OCI-LY7 (cell line): ENCODE results near the gene PIK3C2B. TPM values are rescaled to one million over a fixed set of nuclear protein-coding genes. Genes with fewer than 3 reads are reported as not detected.

Source experiments
- BruUV-seq: library from RNA; stranded (reverse); fragments of 400-500 nt; replicated peaks from 2 replicates; lab custom pipeline; 2021; lab: Mats Ljungman, UMichigan
- CTCF ChIA-PET: fragments of 300-600 bp; sonication (Branson Sonifier 250); formaldehyde crosslinking; loops from one replicate; lab custom pipeline; 2022; ENCODE audit warnings: antibody characterized with exemption; ENCODE audit not compliant: unreplicated experiment; lab: Charles Lee
- POLR2A ChIA-PET: fragments of 300-600 bp; sonication (Branson Sonifier 250); formaldehyde crosslinking; loops from one replicate; lab custom pipeline; 2022; ENCODE audit warnings: antibody characterized with exemption; lab: Charles Lee
- DNase-seq: peaks from one replicate; pipeline ENCODE4 v3.0.0-alpha.2; 2015; ENCODE audit warnings: low spot score
- H2AFZ ChIP-seq: fragments of 200-600 bp; sonication (generic), shearing (Covaris generic); 2 replicates; pipeline ENCODE4 v1.6.1; 2014; ENCODE audit warnings: mild to moderate bottlenecking, antibody characterized with exemption, low read length, moderate library complexity
- H3K27ac ChIP-seq: fragments of 200-600 bp; sonication (generic); 2 replicates; pipeline ENCODE4 v1.5.1; 2014; ENCODE audit warnings: mixed run types, low read depth, mild to moderate bottlenecking, moderate library complexity, low read length, inconsistent platforms; ENCODE audit not compliant: poor library complexity, severe bottlenecking
- H3K36me3 ChIP-seq: fragments of 200-600 bp; sonication (generic); 2 replicates; pipeline ENCODE4 v1.6.1; 2014; ENCODE audit warnings: mild to moderate bottlenecking, antibody characterized with exemption, low read length, moderate library complexity, mixed read lengths; ENCODE audit not compliant: insufficient read depth
- H3K4me1 ChIP-seq: fragments of 200-600 bp; sonication (generic); 2 replicates; pipeline ENCODE4 v1.5.1; 2014; ENCODE audit warnings: mild to moderate bottlenecking, low read length; ENCODE audit not compliant: insufficient read depth, poor library complexity, severe bottlenecking
- H3K4me2 ChIP-seq: fragments of 200-600 bp; sonication (generic); 2 replicates; pipeline ENCODE4 v1.6.1; 2014; ENCODE audit warnings: mild to moderate bottlenecking, low read length
- H3K4me3 ChIP-seq: fragments of 200-600 bp; sonication (generic); 2 replicates; pipeline ENCODE4 v1.5.1; 2014; ENCODE audit warnings: mild to moderate bottlenecking, low read depth, low read length; ENCODE audit not compliant: poor library complexity, severe bottlenecking
- H3K79me2 ChIP-seq: fragments of 200-600 bp; sonication (generic); 2 replicates; pipeline ENCODE4 v1.6.1; 2016; ENCODE audit warnings: low read depth, mild to moderate bottlenecking, low read length, moderate library complexity, mixed read lengths; ENCODE audit not compliant: insufficient read depth
- H3K9me2 ChIP-seq: fragments of 200-600 bp; sonication (generic); 2 replicates; pipeline ENCODE4 v1.6.1; 2016; ENCODE audit warnings: mild to moderate bottlenecking, low read length, mixed read lengths; ENCODE audit not compliant: insufficient read depth
- H3K9me3 ChIP-seq: fragments of 200-600 bp; sonication (generic); 2 replicates; pipeline ENCODE4 v1.6.1; 2014; ENCODE audit warnings: mild to moderate bottlenecking, mixed run types, low read length, mixed read lengths
- H4K20me1 ChIP-seq: fragments of 200-600 bp; sonication (generic); 2 replicates; pipeline ENCODE4 v1.6.1; 2014; ENCODE audit warnings: mild to moderate bottlenecking, antibody characterized with exemption, low read length, moderate library complexity, mixed read lengths; ENCODE audit not compliant: insufficient read depth
- EZH2phosphoT487 ChIP-seq: fragments of 200-600 bp; sonication (generic); IDR thresholded peaks from 2 replicates; pipeline ENCODE4 v1.6.1; 2018; ENCODE audit warnings: low read depth, borderline replicate concordance, mild to moderate bottlenecking, mixed run types, antibody characterized with exemption, low read length, moderate library complexity, mixed read lengths
- intact Hi-C: fragments of 100-400 bp; cut with micrococcal nuclease; formaldehyde crosslinking; loops from one replicate; pipeline ENCODE4 v1.10.0; 2022; ENCODE audit not compliant: unreplicated experiment
- total RNA-seq, 2 experiments: library from RNA; depleted of rRNA in 1 of 2; stranded (reverse); fragments of >200 nt in 1 of 2; shearing (Covaris generic) in 1 of 2; gene quantifications; 2 replicates each; pipeline ENCODE4 v1.2.3, GENCODE V29; 2014 to 2022
- TF ChIP-seq, protein P1 (sequence below): fragments of 200-600 bp; sonication (generic); conservative IDR thresholded peaks from 2 replicates; pipeline ENCODE4 v1.5.1; 2014; ENCODE audit warnings: mild to moderate bottlenecking, antibody characterized with exemption, low read length, moderate library complexity, mixed read lengths

Gene PIK3C2B
- total RNA-seq, 2 experiments from 2014 or later = 12.5 to 43.9 TPM

DNA sequence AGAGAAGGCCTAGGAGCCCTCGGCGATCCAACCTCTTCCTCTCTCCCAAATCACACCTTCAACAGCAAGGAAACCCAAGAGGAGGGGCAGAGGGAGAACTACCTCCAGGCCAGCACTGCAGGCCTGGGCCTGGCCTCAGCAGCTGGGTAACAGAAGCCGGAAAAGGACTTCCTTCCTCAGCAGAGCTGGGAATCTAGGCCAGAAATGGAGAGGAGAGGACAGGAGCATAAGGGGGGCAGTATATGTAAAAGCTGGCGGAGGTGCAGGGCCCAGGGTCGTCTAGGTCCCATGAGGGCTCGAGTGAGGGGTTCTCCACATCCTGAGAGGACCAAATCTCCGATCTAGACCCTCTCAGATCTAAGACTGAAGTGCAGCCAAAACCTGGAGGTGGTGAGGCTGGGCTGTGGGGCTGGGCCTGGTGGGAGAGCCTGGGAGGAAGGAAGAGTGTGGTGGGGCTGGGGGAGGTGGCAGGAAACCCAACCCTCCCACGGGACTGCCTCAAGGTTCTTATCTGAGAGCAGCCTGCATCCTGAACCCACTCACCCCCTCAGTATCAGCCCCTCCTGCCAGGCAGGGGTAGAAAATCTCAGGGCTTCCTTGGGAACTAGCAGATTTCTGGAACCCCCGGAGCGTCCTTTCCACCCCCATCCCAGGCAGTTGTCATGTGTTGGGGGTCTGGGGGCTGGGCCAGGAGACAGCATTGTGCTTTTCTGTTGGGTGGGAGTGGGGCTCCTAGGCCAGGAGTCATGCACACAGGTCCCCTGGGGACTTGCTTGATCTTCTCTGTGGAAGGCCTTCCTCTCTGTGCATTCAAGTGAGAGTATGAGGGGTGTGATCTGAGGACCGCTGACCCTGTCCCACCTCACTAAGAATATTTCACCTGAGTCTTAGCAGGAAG lies 33.0 kb downstream of the PIK3C2B start:
- Histone ChIP-seq H2AFZ (no peak overlapping the region), H3K4me3 (peak overlapping the region; percentile 43), H3K4me2 (peak overlapping the region; percentile 71), H3K27ac (peak overlapping the region; percentile 41), H3K9me3 (no peaks in the 10 kb centered on the region), H3K79me2 (no peaks in the 10 kb centered on the region), H3K36me3 (0 out of 2 replicates have a peak, but pooled peaks cover 15% of the 10 kb centered on the region), H4K20me1 (no peaks in the 10 kb centered on the region), H3K9me2 (no peaks in the 10 kb centered on the region), H3K4me1 (peaks cover 54% of the 10 kb centered on the region)
- no peak for TF ChIP-seq EZH2phosphoT487
- TF ChIP-seq, protein P1, sequence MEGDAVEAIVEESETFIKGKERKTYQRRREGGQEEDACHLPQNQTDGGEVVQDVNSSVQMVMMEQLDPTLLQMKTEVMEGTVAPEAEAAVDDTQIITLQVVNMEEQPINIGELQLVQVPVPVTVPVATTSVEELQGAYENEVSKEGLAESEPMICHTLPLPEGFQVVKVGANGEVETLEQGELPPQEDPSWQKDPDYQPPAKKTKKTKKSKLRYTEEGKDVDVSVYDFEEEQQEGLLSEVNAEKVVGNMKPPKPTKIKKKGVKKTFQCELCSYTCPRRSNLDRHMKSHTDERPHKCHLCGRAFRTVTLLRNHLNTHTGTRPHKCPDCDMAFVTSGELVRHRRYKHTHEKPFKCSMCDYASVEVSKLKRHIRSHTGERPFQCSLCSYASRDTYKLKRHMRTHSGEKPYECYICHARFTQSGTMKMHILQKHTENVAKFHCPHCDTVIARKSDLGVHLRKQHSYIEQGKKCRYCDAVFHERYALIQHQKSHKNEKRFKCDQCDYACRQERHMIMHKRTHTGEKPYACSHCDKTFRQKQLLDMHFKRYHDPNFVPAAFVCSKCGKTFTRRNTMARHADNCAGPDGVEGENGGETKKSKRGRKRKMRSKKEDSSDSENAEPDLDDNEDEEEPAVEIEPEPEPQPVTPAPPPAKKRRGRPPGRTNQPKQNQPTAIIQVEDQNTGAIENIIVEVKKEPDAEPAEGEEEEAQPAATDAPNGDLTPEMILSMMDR = no peak
- ChIA-PET POLR2A (interaction anchor here (1.5 to 6.3 kb wide), 2 partner anchors 18 to 33 kb away, joined by 3 to 55 read pairs; partner anchors contain the start of gene PIK3C2B), CTCF (no interaction called here)
- intact Hi-C loops = no loop called here
- BruUV-seq = no TSS peak
- DNase-seq = peak; percentile 65

DNA sequence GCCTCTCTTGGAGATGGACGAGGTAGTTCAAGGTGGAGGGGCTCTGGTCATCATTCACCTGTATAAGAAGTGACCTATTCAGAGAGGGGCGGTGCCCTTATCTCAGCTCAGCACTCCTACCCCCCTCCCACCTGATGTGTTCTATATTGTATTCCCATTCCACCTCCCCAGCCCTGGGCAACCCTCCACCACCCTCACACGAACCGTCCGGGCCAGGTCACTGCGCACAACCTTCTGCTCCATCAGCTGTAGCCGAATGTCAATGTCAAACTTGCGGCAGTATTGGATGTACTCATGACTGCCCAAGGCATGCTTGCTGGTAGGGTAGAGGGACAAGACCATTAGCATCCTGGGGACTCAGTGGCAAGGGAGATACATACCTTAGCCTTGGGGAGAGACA lies 34.3 kb downstream of the PIK3C2B start:
- H3K9me2 ChIP-seq = no peaks in the 10 kb centered on the region
- peaks cover 42% of the 10 kb centered on the region for H3K4me1 ChIP-seq
- ChIA-PET POLR2A (interaction anchor here (0.8 kb wide), 1 partner anchor 22 kb away, joined by 3 read pairs; no protein-coding TSS in a partner anchor), CTCF (no interaction called here)
- no peaks in the 10 kb centered on the region for H3K9me3 ChIP-seq
- intact Hi-C loops = no loop called here
- no peak overlapping the region for H2AFZ ChIP-seq
- no peak overlapping the region for H3K27ac ChIP-seq
- DNase-seq = no peak
- no peaks in the 10 kb centered on the region for H4K20me1 ChIP-seq
- no peak overlapping the region for H3K4me3 ChIP-seq
- no peaks in the 10 kb centered on the region for H3K79me2 ChIP-seq
- 0 out of 2 replicates have a peak, but pooled peaks cover 15% of the 10 kb centered on the region for H3K36me3 ChIP-seq
- TF ChIP-seq, protein P1 = no peak
- TF ChIP-seq EZH2phosphoT487 = no peak
- no peak overlapping the region for H3K4me2 ChIP-seq
- no TSS peak for BruUV-seq

DNA sequence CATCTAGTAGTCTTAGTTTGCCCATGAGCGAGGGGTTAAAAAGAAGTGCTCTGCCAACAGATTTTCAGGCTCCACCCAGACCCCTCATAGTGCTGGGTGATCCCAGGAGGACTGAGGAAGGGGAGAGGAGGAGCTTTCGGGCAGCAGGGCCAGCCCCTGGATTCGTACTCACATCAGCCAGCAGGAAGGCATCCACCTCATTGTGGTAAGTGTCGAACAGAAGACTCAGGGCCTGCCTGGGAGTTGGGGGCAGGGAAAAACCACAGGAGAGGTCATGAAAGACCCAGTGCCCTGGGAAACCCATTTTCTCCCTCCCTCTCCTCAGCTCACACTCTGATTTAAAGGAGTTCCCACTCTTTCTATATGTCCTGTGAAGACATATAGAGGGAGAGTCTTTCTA lies 34.9 kb downstream of the PIK3C2B start:
- no TSS peak for BruUV-seq
- ChIA-PET POLR2A (interaction anchor here (0.8 kb wide), 1 partner anchor 21 kb away, joined by 3 read pairs; no protein-coding TSS in a partner anchor), CTCF (interaction anchor here (0.5 kb wide), 1 partner anchor 13 kb away, joined by 3 read pairs; no protein-coding TSS in a partner anchor)
- no peaks in the 10 kb centered on the region for H3K9me3 ChIP-seq
- H3K36me3 ChIP-seq = 0 out of 2 replicates have a peak, but pooled peaks cover 15% of the 10 kb centered on the region
- H3K4me2 ChIP-seq = no peak overlapping the region
- DNase-seq = no peak
- H3K27ac ChIP-seq = no peak overlapping the region
- H4K20me1 ChIP-seq = no peaks in the 10 kb centered on the region
- H3K4me1 ChIP-seq = peaks cover 35% of the 10 kb centered on the region
- no peaks in the 10 kb centered on the region for H3K79me2 ChIP-seq
- no peak overlapping the region for H3K4me3 ChIP-seq
- no peaks in the 10 kb centered on the region for H3K9me2 ChIP-seq
- TF ChIP-seq EZH2phosphoT487 = no peak
- TF ChIP-seq, protein P1 = no peak
- intact Hi-C loops = no loop called here
- H2AFZ ChIP-seq = no peak overlapping the region
